HG02973 (cell line): ENCODE measurements around the gene GAB2.
A peak's percentile ranks its signal among the peaks of the same experiment; 100 is the strongest.
"Not testable (repeated sequence)": the region's sequence is repeated elsewhere in the genome, so short reads cannot be mapped to it uniquely, and the experiment has no call there.

Source experiments
- ATAC-seq: cut with Tn5 transposase; IDR thresholded peaks from one replicate; pipeline ENCODE4 v1.9.1; 2021; ENCODE audit warnings: moderate library complexity; ENCODE audit not compliant: unreplicated experiment

The GAB2 gene

GRCh38 chr11:78318321-78319114 is 99.1 kb downstream of the GAB2 start:
- no peak for ATAC-seq

GRCh38 chr11:78315724-78316123 is 101.9 kb downstream of the GAB2 start:
- no peak for ATAC-seq

- ATAC-seq: no peak
Measured at GRCh38 chr11:78314762-78315161, 102.9 kb downstream of the GAB2 start.

GRCh38 chr11:78313898-78314297 is 103.7 kb downstream of the GAB2 start:
- no peak for ATAC-seq

- no peak for ATAC-seq
Measured at GRCh38 chr11:78313181-78313795, 104.3 kb downstream of the GAB2 start.

DNA sequence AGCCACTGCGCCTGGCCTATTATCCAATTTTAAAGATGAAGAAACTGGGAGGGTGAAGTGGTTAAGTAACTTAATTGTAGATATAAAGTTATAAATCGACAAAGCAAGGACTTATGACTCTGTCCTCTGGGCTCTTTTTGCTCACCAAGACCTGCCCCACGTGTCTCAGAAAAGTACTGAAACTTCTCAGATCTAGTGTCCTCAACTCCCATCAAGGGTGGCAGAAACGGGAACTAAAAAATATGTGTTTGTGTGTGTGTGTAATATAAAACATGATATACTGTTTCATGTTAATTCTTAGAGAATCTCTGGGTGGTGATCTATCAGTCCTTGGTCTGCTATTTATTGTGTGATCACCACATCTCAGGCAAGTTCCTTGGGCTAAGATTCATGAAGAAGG is 104.9 kb downstream of the GAB2 start:
- no peak for ATAC-seq

DNA sequence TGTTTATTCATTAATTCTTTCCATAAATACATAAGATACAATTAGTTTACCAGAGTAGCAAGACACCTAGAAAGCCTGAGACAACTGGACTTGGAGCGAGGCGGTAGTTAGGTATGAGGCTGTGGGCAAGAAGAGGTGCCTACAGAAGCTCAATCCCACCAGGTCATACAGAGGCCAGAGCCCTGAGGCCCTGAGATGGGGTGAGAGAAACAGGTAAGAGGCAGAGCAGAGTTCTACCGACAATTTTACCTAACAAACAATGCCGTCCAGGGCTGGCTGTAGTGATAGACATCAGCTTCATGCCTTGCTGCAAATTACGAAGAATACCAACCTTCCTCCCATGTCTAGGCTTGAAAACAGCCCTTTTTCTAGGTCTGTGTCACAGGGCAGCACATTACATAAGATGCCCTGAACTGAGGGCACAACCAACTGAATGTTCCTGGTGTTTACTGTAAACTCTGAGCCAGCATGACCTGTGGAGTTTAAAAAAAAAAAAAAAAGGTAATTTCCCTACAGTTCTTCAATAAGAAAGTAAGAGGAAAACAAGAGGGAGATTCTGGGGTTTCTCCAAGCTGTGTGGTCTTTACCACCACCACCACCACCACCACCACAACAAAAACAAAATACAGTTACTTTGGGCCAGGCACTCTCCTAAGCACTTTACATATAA is 105.8 kb downstream of the GAB2 start:
- no peak for ATAC-seq

DNA sequence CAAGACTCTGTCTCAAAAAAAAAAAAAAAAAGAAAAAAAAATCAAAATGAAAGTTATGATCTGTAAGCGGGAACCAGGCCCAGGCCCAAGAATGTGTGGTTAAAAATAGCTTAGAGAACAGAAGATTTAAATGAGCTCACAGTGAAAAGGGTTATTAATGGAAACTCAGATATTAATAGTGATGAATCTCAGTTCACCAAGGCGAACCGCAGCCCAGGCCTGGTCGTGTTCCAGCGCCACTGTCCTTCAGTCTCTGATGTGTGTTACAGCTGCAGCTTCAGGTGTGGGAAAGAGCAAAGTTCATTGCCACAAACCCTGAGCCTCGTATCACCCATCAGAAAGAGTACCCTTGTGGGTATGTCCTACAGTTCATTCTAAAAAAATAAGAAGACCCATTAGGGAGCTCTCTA is 107.1 kb downstream of the GAB2 start:
- peak; percentile 91 for ATAC-seq

DNA sequence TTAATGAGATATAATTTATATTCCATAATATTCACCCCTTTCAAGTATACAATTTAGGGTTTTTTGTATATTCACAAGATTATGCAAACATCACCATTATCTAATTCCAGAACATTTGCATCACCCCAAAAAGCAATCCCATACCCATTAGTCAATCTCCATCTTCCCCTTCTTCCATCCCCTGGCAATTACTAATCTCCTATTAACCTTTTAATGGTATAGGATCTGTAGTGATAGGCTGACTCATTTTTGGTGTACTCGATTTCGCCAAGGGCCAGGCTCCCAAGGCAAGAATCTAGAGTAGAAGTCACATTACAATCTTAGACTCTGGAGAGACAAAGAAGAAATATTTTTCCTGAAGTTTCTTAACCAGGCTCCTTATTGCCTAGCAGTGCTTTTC is 113.4 kb downstream of the GAB2 start:
- no peak for ATAC-seq

DNA sequence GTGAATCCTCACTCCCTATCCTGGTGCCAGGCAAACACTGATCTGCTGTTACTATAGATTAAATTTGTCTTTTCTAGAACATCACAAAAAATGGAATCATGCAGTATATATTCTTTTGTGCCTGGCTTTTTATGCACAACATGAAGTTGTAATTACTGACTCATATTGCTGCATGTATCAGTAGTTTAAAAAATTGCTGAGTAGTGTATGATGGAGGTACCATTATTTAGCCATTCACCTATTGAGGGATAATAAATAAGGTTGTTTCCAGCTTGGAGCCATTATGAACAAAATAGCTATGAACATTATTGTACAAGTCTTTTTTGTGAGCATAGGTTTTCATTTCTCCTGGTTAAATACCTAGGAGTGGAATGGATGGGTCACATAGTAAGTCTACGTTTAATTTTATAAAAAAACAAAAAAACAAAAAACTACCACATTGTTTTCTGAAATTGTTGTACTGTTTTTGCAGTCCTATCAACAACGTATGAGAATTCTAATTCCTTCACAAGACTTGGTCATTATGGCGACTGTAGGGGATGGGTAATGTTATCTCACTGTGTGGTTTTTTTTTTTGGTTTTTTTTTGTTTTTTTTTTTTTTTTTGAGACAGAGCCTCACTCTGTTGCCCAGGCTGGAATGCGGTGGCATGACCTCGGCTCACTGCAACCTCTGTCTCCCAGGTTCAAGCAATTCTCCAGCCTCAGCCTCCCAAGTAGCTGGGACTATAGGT is 117.3 kb downstream of the GAB2 start:
- ATAC-seq: no peak

DNA sequence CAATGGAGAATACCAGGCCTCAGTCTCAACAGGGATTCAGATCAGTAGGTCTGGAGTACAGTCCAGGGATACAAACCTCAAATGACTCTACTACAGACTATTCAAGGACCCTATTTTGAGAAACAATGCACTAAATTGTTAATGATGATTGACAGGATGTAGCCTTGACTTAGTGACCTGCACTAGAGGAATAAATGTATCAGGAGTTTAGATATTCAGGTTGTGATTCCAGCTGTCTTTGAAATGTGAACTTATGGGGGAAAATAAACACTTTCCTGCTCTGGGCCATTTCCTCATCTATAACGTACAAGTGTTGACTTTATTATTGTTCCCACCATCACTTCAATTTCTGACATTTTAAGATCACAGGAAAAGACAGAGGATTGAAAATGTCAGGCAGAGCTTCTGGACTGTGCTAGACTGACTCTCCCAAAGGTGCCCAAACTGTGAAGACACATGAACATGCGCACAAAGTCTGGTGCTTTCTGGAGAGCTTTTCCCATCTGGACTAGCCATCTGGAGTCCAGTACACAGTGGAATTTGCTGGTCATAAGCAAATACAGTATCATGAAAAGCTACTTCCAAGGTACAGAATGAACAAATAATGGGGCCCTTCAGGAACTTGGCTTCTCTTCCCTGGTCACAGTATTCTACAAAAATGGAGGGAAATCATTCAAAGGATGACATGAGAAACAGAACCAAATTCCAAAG is 118.5 kb downstream of the GAB2 start:
- ATAC-seq: no peak

GRCh38 chr11:78298291-78298771 is 119.3 kb downstream of the GAB2 start:
- ATAC-seq: no peak

DNA sequence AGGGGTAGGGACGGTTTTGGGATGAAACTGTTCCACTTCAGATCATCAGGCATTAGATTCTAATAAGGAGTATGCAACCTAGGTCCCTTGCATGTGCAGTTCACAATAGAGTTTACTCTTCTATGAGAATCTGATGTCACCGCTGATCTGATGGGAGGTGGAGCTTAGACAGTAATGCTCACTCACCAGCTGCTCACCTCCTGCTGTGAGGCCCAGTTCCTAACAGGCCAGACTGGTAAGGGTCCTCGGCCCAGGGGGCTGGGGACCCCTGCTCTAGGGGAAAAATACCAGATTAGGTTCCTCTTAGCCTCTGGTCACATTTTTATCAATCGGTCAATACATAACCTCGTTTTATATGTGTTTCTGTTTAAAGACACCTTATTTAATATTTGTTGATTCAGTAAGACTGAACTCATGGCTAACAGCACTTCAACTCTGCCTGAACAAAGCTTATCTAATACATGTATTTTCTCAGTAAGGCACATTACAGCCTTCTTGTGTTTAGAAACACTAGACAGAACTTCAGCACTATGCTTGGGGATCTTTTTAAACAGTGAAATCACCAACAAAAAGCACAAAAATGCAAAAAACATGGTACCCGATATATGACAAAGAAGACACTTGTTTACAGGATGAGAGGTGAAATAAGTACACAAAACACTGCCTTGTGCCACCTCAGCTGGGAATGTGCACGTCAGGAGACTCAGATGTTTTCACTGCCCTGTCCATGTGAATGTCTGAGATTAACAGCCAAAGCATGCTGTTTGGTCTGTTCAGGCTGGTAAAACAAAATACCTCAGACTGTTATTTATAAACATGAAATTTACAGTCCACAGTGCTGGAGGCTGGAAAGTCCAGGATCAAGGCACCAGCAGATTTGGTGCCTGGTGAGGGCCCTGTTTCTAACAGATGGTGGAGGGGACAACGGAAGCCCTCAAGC is 121.4 kb downstream of the GAB2 start:
- ATAC-seq: no peak

- ATAC-seq: no peak
Measured at GRCh38 chr11:78295347-78295746, 122.3 kb downstream of the GAB2 start.

DNA sequence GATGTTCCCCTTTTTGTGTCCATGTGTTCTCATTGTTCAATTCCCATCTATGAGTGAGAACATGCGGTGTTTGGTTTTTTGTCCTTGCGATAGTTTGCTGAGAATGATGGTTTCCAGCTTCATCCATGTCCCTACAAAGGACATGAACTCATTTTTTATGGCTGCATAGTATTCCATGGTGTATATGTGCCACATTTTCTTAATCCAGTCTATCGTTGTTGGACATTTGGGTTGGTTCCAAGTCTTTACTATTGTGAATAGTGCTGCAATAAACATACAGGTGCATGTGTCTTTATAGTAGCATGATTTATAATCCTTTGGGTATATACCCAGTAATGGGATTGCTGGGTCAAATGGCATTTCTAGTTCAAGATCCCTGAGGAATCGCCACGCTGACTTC is 123.5 kb downstream of the GAB2 start:
- not testable (repeated sequence) for ATAC-seq

GRCh38 chr11:78293536-78293935 is 124.1 kb downstream of the GAB2 start:
- ATAC-seq: no peak

- no peak for ATAC-seq
Measured at GRCh38 chr11:78292109-78292803, 125.4 kb downstream of the GAB2 start.

GRCh38 chr11:78291503-78292108 is 126.0 kb downstream of the GAB2 start:
- no peak for ATAC-seq
